Lower leg skin (tissue), 4 donors: ENCODE measurements around the gene AHR. TPM values are rescaled to one million over a fixed set of nuclear protein-coding genes. Genes with fewer than 3 reads are reported as not detected.
"Not testable (repeated sequence)": the region's sequence is repeated elsewhere in the genome, so short reads cannot be mapped to it uniquely, and the experiment has no call there.

ENCODE experiments used
- DNase-seq, 2 donors: peaks; one replicate each; pipeline ENCODE4 v3.0.0-alpha.2; 2019; ENCODE audit warnings: low spot score in 2 of 2
- H3K4me3 ChIP-seq: fragments of 200-600 bp; sonication (generic); 2 replicates; pipeline ENCODE4 v1.5.1; 2017; ENCODE audit warnings: mild to moderate bottlenecking, low read depth; ENCODE audit not compliant: poor library complexity, severe bottlenecking
- POLR2A ChIP-seq, 2 donors: fragments of 450-650 bp; IDR thresholded peaks; one replicate each; pipeline ENCODE4 v1.6.1; 2016 to 2017; ENCODE audit warnings: antibody characterized with exemption in 2 of 2, mild to moderate bottlenecking in 1 of 2, moderate library complexity in 1 of 2
- WGBS, 2 donors: methylation state at CpG; one replicate each; pipeline ENCODE4 v1.1.5; 2018; 5-methylcytosine and 5-hydroxymethylcytosine counted together
- intact Hi-C: fragments of 100-400 bp; cut with DNase I; formaldehyde crosslinking; loops from one replicate; pipeline ENCODE4 v1.15.0; 2023; ENCODE audit warnings: low total_unique reads
- total RNA-seq, 4 donors: library from RNA; depleted of rRNA; stranded (reverse); fragments of >200 nt; gene quantifications; one replicate each; pipeline ENCODE4 v1.1.0, GENCODE V29; 2016
- TF ChIP-seq, protein P1 (sequence below), 3 donors: fragments of 450-650 bp; IDR thresholded peaks; one replicate each; pipeline ENCODE4 v1.5.1; 2016; ENCODE audit warnings: antibody characterized with exemption in 3 of 3, mild to moderate bottlenecking in 3 of 3, moderate library complexity in 2 of 3

Gene AHR
- total RNA-seq, 4 donors from 2014 or later, result 83.2 to 92.7 (median 90.0) TPM

DNA sequence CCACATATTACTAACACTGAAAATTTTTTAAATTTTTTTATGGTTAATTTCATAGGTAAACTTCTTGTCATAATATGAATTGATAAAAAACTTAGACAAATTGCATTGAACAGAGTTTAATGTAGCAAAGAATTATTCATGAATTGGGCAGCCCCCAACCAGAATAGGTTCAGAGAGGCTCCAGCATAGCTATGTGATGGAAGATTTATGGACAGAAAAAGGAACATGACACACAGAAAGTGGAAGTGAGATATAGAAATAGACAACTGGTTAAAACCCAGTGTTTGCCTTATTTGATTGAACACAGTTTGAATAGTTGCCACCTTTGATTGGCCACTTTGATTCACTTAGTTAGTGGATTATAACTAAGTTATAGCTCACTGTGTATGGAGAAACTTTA, 87.2 kb downstream of the AHR start:
- intact Hi-C loops, result no loop called here

DNA sequence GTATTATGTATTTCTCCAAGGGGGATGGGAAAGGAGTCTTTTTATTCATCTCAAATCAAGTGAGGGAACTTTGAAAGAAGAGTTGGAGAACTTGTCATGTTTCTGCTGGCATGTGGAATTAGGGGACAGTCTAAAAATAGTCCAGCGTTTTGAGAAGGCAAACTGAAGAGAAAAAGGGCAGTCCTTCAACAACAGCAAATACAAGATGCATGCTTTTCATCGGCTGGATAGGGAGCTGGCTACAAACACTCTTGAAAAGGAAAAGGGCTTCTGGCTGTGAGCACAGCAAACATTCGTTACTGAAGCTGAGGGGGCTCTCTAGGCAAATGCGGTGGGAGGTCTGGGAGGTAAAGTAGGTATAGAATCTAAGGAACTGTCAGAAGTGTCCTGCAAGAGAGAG, 91.9 kb downstream of the AHR start:
- intact Hi-C loops, result no loop called here
- WGBS, 2 donors, result 59 to 63% methylated on average over 4 of the region's 4 CpGs
- TF ChIP-seq, protein P1, sequence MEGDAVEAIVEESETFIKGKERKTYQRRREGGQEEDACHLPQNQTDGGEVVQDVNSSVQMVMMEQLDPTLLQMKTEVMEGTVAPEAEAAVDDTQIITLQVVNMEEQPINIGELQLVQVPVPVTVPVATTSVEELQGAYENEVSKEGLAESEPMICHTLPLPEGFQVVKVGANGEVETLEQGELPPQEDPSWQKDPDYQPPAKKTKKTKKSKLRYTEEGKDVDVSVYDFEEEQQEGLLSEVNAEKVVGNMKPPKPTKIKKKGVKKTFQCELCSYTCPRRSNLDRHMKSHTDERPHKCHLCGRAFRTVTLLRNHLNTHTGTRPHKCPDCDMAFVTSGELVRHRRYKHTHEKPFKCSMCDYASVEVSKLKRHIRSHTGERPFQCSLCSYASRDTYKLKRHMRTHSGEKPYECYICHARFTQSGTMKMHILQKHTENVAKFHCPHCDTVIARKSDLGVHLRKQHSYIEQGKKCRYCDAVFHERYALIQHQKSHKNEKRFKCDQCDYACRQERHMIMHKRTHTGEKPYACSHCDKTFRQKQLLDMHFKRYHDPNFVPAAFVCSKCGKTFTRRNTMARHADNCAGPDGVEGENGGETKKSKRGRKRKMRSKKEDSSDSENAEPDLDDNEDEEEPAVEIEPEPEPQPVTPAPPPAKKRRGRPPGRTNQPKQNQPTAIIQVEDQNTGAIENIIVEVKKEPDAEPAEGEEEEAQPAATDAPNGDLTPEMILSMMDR (IDR thresholded peaks at IDR 0.05), result no peak
- H3K4me3 ChIP-seq, result no peak overlapping the region
- no peak for DNase-seq

More for the DNA sequence above, 87.2 kb downstream of the AHR start:
- DNase-seq, result no peak
- H3K4me3 ChIP-seq, result no peak overlapping the region
- no peak for TF ChIP-seq POLR2A (IDR thresholded peaks at IDR 0.05)
- TF ChIP-seq, protein P1 (IDR thresholded peaks at IDR 0.05), result no peak

DNA sequence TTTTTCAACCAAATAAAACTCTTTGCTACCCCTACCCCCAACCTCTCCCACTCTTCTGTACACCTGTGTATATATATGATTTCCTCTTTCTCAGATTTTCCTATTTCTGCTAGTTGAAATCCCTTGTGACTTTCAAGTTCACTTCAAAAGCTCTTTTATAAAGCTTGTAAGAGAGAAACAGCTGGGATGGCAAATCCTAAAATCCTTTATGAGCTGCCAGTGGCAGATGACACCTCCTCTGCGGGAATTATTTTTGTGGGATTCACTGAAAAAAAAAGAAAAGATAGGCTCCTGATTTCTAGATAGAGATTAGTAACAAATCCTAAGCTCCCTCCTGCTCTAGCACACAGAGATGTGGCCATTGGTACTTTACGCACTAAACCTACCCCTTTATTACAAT, 92.9 kb downstream of the AHR start:
- H3K4me3 ChIP-seq, result no peak overlapping the region
- no peak for TF ChIP-seq POLR2A (IDR thresholded peaks at IDR 0.05)
- TF ChIP-seq, protein P1 (IDR thresholded peaks at IDR 0.05), result no peak
- WGBS, 2 donors, result 90 to 100% methylated on average over 2 of the region's 2 CpGs
- intact Hi-C loops, result no loop called here
- no peak for DNase-seq

DNA sequence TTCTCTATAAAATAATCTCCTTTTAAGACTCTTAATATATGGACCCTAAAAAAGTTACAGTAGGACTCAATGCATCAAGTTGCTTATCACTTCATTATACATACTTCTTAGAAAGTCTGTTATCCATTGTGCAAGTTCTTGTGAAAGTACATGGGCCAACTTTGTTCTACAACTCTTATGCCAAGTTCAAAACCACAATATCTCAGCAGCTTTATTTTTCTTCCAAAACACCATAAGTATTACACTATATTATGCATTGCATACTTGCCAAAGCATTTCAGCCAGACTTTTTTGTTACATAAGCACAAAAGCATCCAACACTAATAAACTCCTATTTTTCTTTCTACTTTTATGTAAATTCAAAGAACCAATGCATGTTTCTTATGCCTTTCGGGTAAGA, 94.4 kb downstream of the AHR start:
- intact Hi-C loops, result no loop called here
- H3K4me3 ChIP-seq, result no peak overlapping the region
- no peak for DNase-seq
- 64 to 69% methylated on average over 1 of the region's 1 CpG for WGBS, 2 donors
- no peak for TF ChIP-seq POLR2A (IDR thresholded peaks at IDR 0.05)
- TF ChIP-seq, protein P1 (IDR thresholded peaks at IDR 0.05), result no peak

DNA sequence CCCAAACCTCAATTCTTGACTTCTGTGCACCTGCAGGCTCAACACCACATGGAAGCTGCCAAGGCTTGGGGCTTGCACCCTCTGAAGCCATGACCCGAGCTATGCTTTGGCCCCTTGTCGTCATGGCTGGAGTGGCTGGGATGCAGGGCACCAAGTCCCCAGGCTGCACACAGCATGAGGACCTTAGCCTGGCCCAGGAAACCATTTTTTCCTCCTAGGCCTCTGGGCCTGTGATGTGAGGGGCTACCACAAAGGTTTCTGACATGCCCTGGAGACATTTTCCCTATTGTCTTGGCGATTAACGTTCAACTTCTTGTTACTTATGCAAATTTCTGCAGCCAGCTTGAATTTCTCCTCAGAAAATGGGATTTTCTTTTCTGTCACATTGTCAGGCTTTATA, 96.1 kb downstream of the AHR start:
- H3K4me3 ChIP-seq, DNase-seq, intact Hi-C loops: not testable (repeated sequence)
- 63 to 70% methylated on average over 4 of the region's 4 CpGs for WGBS, 2 donors
